ENCODE data around the gene BDH2. TPM values are rescaled to one million over a fixed set of nuclear protein-coding genes. Genes with fewer than 3 reads are reported as not detected.

Gene BDH2
- total and polyA plus RNA-seq, 2 of the 4 experiments (the other 2 are of a cell fraction), result 49.7 to 52.2 TPM

- Histone ChIP-seq H4K8ac (ENCODE audit: low read depth in 2 of 2, low read length in 2 of 2) (peak overlapping the region; percentile 38 to 67; a peak in 3 of 4 replicates), H2BK20ac (ENCODE audit: low read depth, low read length) (no peak overlapping the region), H3K27ac (ENCODE audit: insufficient read depth, low read length) (peak overlapping the region; percentile 96), H2BK15ac (ENCODE audit: low read depth, low read length) (no peak overlapping the region), H2BK5ac (ENCODE audit: low read depth, low read length, poor library complexity, severe bottlenecking) (peak overlapping the region; percentile 86), H3K56ac (ENCODE audit: extremely low read depth, insufficient read depth, low read length) (peak overlapping the region; percentile 52; the same call in 1 of the 2 replicates), H2AK5ac (ENCODE audit: low read depth, low read length) (peak overlapping the region; percentile 33; the same call in 1 of the 2 replicates), H3K23ac (ENCODE audit: low read depth, low read length) (peak overlapping the region; percentile 67), H4K5ac (ENCODE audit: low read depth, low read length) (peak overlapping the region; percentile 58), H3K4me3 (ENCODE audit: insufficient read depth, low read depth, low read length) (peak overlapping the region; percentile 50), H4K20me1 (ENCODE audit: insufficient read depth, low read length) (no peaks in the 10 kb centered on the region), H3K9ac (ENCODE audit: low read depth, low read length) (peak overlapping the region; percentile 90), H3K4me1 (ENCODE audit: control insufficient read depth, insufficient read depth, low read length) (peaks cover 5% of the 10 kb centered on the region), H3K27me3 (ENCODE audit: control insufficient read depth, insufficient read depth, low read length) (no peaks in the 10 kb centered on the region), H3K9me3 (ENCODE audit: control insufficient read depth, insufficient read depth, low read length) (no peaks in the 10 kb centered on the region), H3K4ac (ENCODE audit: low read depth, low read length) (peak overlapping the region; percentile 49), H3K18ac (ENCODE audit: low read depth, low read length) (peak overlapping the region; percentile 79), H3K36me3 (ENCODE audit: control insufficient read depth, insufficient read depth, low read length) (peaks cover 2% of the 10 kb centered on the region; the same call in 1 of the 2 replicates), H3K79me1 (ENCODE audit: low read depth in 1 of 2, low read length in 2 of 2) (peaks cover 15 to 21% of the 10 kb centered on the region in 2 experiments), H2BK120ac (ENCODE audit: low read depth, low read length) (no peak overlapping the region), H3K9me1 (ENCODE audit: insufficient read depth, low read length) (peaks cover 4% of the 10 kb centered on the region), H2AK9ac (replicated peaks; ENCODE audit: low read depth, low read length, poor library complexity) (no peak overlapping the region), H4K91ac (ENCODE audit: insufficient read depth, low read depth, low read length) (no peak overlapping the region), H3K14ac (replicated peaks; ENCODE audit: low read depth, low read length) (peak overlapping the region; percentile 47; the same call in 1 of the 2 replicates), H3K4me2 (ENCODE audit: low read depth, low read length) (peak overlapping the region; percentile 99), H2AFZ (replicated peaks; ENCODE audit: low read length, poor library complexity) (peak overlapping the region; percentile 75)
- ChIA-PET POLR2A (ENCODE audit: unreplicated experiment) (no interaction called here), CTCF (interaction anchor here (0.6 to 0.7 kb wide), 3 partner anchors 16 to 55 kb away, joined by 3 to 5 read pairs (median 3); no protein-coding TSS in a partner anchor)
- DNase-seq (peak; percentile 21), ATAC-seq (ENCODE audit: low read depth) (peak; percentile 59)
- in situ Hi-C loops (cut with MboI; ENCODE audit: low sequenced_read_pairs) (loop anchor here (10.0 kb wide), 1 partner anchor 654 kb away; no protein-coding TSS in a partner anchor), dilution Hi-C loops (cut with HindIII; ENCODE audit: low sequenced_read_pairs, unreplicated experiment) (no loop called here), intact Hi-C loops (cut with micrococcal nuclease) (loop anchor here (1.0 to 10.0 kb wide), 6 partner anchors 80 to 754 kb away; partner anchors contain the start of genes SLC39A8 and SLC9B1)
- 0% methylated on average over 2 of the region's 4 CpGs; no CpG with 5 or more reads in 1 of the 2 experiments for WGBS, 2 experiments (ENCODE audit: extremely low coverage in 2 of 2, insufficient read length in 1 of 2)
- BruUV-seq (replicated peaks), result TSS peak; percentile 68
- no peak for TF ChIP-seq MAZ (IDR thresholded peaks at IDR 0.05; ENCODE audit: borderline replicate concordance, low read depth, low read length)
- TF ChIP-seq RFX5 (IDR thresholded peaks at IDR 0.05; ENCODE audit: low read depth, low read length), result no peak
- no peak for TF ChIP-seq RCOR1 (IDR thresholded peaks at IDR 0.05; ENCODE audit: insufficient replicate concordance, low read length)
- no peak for TF ChIP-seq CTCF (conservative IDR thresholded peaks at IDR 0.05; ENCODE audit: low read depth, low read length)
- no peak for TF ChIP-seq CHD1 (IDR thresholded peaks at IDR 0.05; ENCODE audit: low read depth, low read length)
- TF ChIP-seq POLR2A (IDR thresholded peaks at IDR 0.05; ENCODE audit: low read depth, low read length), result no peak
- no peak for TF ChIP-seq NFE2L2 (IDR thresholded peaks at IDR 0.05; ENCODE audit: low read depth, low read length)
- no peak for TF ChIP-seq USF2 (IDR thresholded peaks at IDR 0.05; ENCODE audit: low read depth, low read length)
- TF ChIP-seq RAD21 (IDR thresholded peaks at IDR 0.05; ENCODE audit: low read length), result no peak
- no peak for TF ChIP-seq CEBPB (IDR thresholded peaks at IDR 0.05; ENCODE audit: low read depth, low read length)
- no peak for TF ChIP-seq BHLHE40 (IDR thresholded peaks at IDR 0.05; ENCODE audit: low read depth, low read length)
- TF ChIP-seq FOS (IDR thresholded peaks at IDR 0.05; ENCODE audit: low read depth, low read length), result no peak
- no peak for TF ChIP-seq ELK1 (IDR thresholded peaks at IDR 0.05; ENCODE audit: borderline replicate concordance, low read depth, low read length)
Observed at GRCh38 chr4:103098756-103099440, 736 bp downstream of the BDH2 start.

Measured in IMR-90 (cell line).